HEK293 (cell line): ENCODE measurements around the gene DLG3.

ENCODE experiments used
- BCL11B ChIP-seq: fragments of 450-650 bp; formaldehyde crosslinking; IDR thresholded peaks from 2 replicates; pipeline ENCODE4 v1.5.1; 2016; ENCODE audit warnings: low read depth, missing biosample characterization, missing genetic modification characterization
- EGR2 ChIP-seq: fragments of 450-650 bp; formaldehyde crosslinking; IDR thresholded peaks from 2 replicates; pipeline ENCODE4 v1.5.1; 2016; ENCODE audit warnings: low read depth, missing biosample characterization, missing genetic modification characterization
- GLIS1 ChIP-seq: fragments of 450-650 bp; formaldehyde crosslinking; IDR thresholded peaks from 2 replicates; pipeline ENCODE4 v1.5.1; 2016; ENCODE audit warnings: missing biosample characterization, missing genetic modification characterization
- HOXA7 ChIP-seq: sonication (generic); formaldehyde crosslinking; IDR thresholded peaks from 2 replicates; pipeline ENCODE4 v1.8.1; 2022; ENCODE audit warnings: missing genetic modification reagents, borderline replicate concordance
- KLF10 ChIP-seq: fragments of 450-650 bp; IDR thresholded peaks from 2 replicates; pipeline ENCODE4 v1.5.1; 2018; ENCODE audit warnings: missing biosample characterization, mild to moderate bottlenecking, missing genetic modification characterization
- KLF16 ChIP-seq: fragments of 450-650 bp; formaldehyde crosslinking; IDR thresholded peaks from 2 replicates; pipeline ENCODE4 v1.5.1; 2017; ENCODE audit warnings: missing biosample characterization, missing genetic modification characterization
- WT1 ChIP-seq: fragments of 450-650 bp; formaldehyde crosslinking; IDR thresholded peaks from 2 replicates; pipeline ENCODE4 v1.5.1; 2016; ENCODE audit warnings: missing biosample characterization, missing genetic modification characterization
- ZBTB20 ChIP-seq: fragments of 450-650 bp; formaldehyde crosslinking; IDR thresholded peaks from 2 replicates; pipeline ENCODE4 v1.5.1; 2016; ENCODE audit warnings: missing biosample characterization, missing genetic modification characterization
- ZFHX2 ChIP-seq: fragments of 450-650 bp; formaldehyde crosslinking; conservative IDR thresholded peaks from 2 replicates; pipeline ENCODE4 v1.5.1; 2016; ENCODE audit warnings: missing biosample characterization, missing genetic modification characterization
- ZNF133 ChIP-seq: fragments of 450-650 bp; formaldehyde crosslinking; IDR thresholded peaks from 2 replicates; pipeline ENCODE4 v1.5.1; 2016; ENCODE audit warnings: missing biosample characterization, missing genetic modification characterization
- ZNF140 ChIP-seq: fragments of 450-650 bp; formaldehyde crosslinking; IDR thresholded peaks from 2 replicates; pipeline ENCODE4 v1.5.1; 2016; ENCODE audit warnings: missing biosample characterization, missing genetic modification characterization
- ZNF169 ChIP-seq: fragments of 450-650 bp; formaldehyde crosslinking; IDR thresholded peaks from 2 replicates; pipeline ENCODE4 v1.5.1; 2016; ENCODE audit warnings: missing biosample characterization, missing genetic modification characterization
- ZNF223 ChIP-seq: fragments of 450-650 bp; formaldehyde crosslinking; IDR thresholded peaks from 2 replicates; pipeline ENCODE4 v1.5.1; 2016; ENCODE audit warnings: missing biosample characterization, missing genetic modification characterization
- ZNF24 ChIP-seq: fragments of 450-650 bp; formaldehyde crosslinking; IDR thresholded peaks from 2 replicates; pipeline ENCODE4 v1.5.1; 2016; ENCODE audit warnings: missing biosample characterization, missing genetic modification characterization
- ZNF274 ChIP-seq, 2 experiments: fragments of 200-500 bp in 1 of 2; fragments of 450-650 bp in 1 of 2; sonication (Bioruptor generic) in 1 of 2; formaldehyde crosslinking in 1 of 2; IDR thresholded peaks; 2 replicates each; pipeline versions ENCODE4 v1.5.1 to v1.6.1; 2014 to 2016; ENCODE audit warnings: borderline replicate concordance in 1 of 2, inconsistent platforms in 1 of 2, low read length in 1 of 2, missing biosample characterization in 1 of 2, missing genetic modification characterization in 1 of 2
- ZNF37A ChIP-seq: fragments of 450-650 bp; IDR thresholded peaks from 2 replicates; pipeline ENCODE4 v1.5.1; 2018; ENCODE audit warnings: missing biosample characterization, missing genetic modification characterization
- ZNF610 ChIP-seq: fragments of 450-650 bp; formaldehyde crosslinking; IDR thresholded peaks from 2 replicates; pipeline ENCODE4 v1.5.1; 2016; ENCODE audit warnings: missing biosample characterization, missing genetic modification characterization, borderline replicate concordance
- ZNF626 ChIP-seq: fragments of 450-650 bp; sonication (Bioruptor Pico); formaldehyde crosslinking; IDR thresholded peaks from 2 replicates; pipeline ENCODE4 v1.5.1; 2018; ENCODE audit warnings: missing biosample characterization, missing genetic modification characterization, inconsistent platforms
- ZNF660 ChIP-seq: fragments of 450-650 bp; IDR thresholded peaks from 2 replicates; pipeline ENCODE4 v1.5.1; 2018; ENCODE audit warnings: missing biosample characterization, mild to moderate bottlenecking, missing genetic modification characterization
- ZNF830 ChIP-seq: fragments of 450-650 bp; IDR thresholded peaks from 2 replicates; pipeline ENCODE4 v1.5.0; 2018; ENCODE audit warnings: missing biosample characterization, missing genetic modification characterization, low read depth, mild to moderate bottlenecking, moderate library complexity
- ZSCAN16 ChIP-seq: fragments of 450-650 bp; formaldehyde crosslinking; IDR thresholded peaks from 2 replicates; pipeline ENCODE4 v1.5.1; 2016; ENCODE audit warnings: missing biosample characterization, missing genetic modification characterization
- TF ChIP-seq, protein P1 (sequence below): fragments of 450-650 bp; formaldehyde crosslinking; IDR thresholded peaks from 2 replicates; pipeline ENCODE4 v1.5.1; 2016; ENCODE audit warnings: missing biosample characterization, missing genetic modification characterization
- TF ChIP-seq, protein P2 (sequence below): sonication (generic); formaldehyde crosslinking; IDR thresholded peaks from 2 replicates; pipeline ENCODE4 v1.8.1; 2022; ENCODE audit warnings: mild to moderate bottlenecking, moderate library complexity, missing genetic modification reagents
- TF ChIP-seq, protein P3 (sequence below): fragments of 450-650 bp; IDR thresholded peaks from 2 replicates; pipeline ENCODE4 v1.5.1; 2018; ENCODE audit warnings: missing biosample characterization, mild to moderate bottlenecking, missing genetic modification characterization
- TF ChIP-seq, protein P4 (sequence below): fragments of 450-650 bp; formaldehyde crosslinking; optimal IDR thresholded peaks from 2 replicates; pipeline ENCODE3; 2016; ENCODE audit warnings: missing biosample characterization, mild to moderate bottlenecking, missing genetic modification characterization
- TF ChIP-seq, protein P5 (sequence below): fragments of 450-650 bp; formaldehyde crosslinking; IDR thresholded peaks from 2 replicates; pipeline ENCODE4 v1.5.1; 2016; ENCODE audit warnings: missing biosample characterization, missing genetic modification characterization
- TF ChIP-seq, protein P6 (sequence below): fragments of 450-650 bp; formaldehyde crosslinking; IDR thresholded peaks from 2 replicates; pipeline ENCODE4 v1.5.1; 2016; ENCODE audit warnings: missing biosample characterization, missing genetic modification characterization, borderline replicate concordance

DLG3 gene

DNA sequence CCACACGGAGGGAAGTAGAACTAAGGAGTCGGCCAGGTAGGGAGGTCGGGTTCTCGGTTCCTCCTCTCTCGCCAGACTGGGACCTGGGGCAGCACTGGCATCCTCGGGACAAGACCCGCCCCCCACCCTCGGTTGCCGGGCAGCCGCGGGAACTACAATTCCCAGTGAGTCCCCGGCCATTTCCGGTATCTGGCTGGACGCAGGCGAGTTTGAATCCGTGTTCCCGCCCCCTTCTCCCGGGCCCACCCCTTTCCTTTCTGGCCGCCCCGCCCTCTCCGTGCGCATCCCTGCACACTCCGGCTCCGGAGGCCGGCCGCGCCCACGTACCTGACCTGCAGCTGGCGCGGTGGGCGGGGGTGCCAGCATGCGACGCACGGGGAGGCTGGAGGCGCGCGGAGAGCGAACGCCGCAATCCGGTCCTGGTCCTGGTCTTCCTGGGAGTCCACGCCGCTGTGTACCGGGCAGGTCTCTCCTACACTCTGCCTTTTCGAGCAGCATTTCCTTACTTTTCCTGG, 10.2 kb upstream of the DLG3 start (continued):
- TF ChIP-seq, protein P1, sequence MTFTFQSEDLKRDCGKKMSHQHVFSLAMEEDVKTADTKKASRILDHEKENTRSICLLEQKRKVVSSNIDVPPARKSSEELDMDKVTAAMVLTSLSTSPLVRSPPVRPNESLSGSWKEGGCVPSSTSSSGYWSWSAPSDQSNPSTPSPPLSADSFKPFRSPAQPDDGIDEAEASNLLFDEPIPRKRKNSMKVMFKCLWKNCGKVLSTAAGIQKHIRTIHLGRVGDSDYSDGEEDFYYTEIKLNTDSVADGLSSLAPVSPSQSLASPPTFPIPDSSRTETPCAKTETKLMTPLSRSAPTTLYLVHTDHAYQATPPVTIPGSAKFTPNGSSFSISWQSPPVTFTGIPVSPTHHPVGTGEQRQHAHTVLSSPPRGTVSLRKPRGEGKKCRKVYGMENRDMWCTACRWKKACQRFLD (tag by site-specific recombination), result no peak
- TF ChIP-seq ZFHX2 (peak; percentile 88), BCL11B (tag by site-specific recombination) (no peak), ZNF626 (tag by site-specific recombination) (no peak), ZBTB20 (peak; percentile 59), ZNF223 (no peak), KLF16 (tag by site-specific recombination) (0 out of 2 replicates have a peak, but pooled peaks have one; percentile 63), ZNF140 (tag by site-specific recombination) (no peak), ZNF830 (tag by site-specific recombination) (no peak), ZNF660 (tag by site-specific recombination) (no peak), EGR2 (tag by site-specific recombination) (peak; percentile 82), ZNF133 (tag by site-specific recombination) (no peak), GLIS1 (tag by site-specific recombination) (0 out of 2 replicates have a peak, but pooled peaks have one; percentile 18), ZNF24 (tag by site-specific recombination) (no peak), WT1 (tag by site-specific recombination) (no peak), KLF10 (tag by site-specific recombination) (no peak), ZNF274 (IDR thresholded peaks at IDR 0.05; ENCODE audit: low read length) (no peak), ZNF274 (tag by site-specific recombination; IDR thresholded peaks at IDR 0.05; ENCODE audit: borderline replicate concordance) (no peak), ZNF37A (tag by site-specific recombination) (no peak), ZNF610 (tag by site-specific recombination) (no peak), HOXA7 (CRISPR knock-in tag) (no peak), ZNF169 (tag by site-specific recombination) (no peak), ZSCAN16 (tag by site-specific recombination) (no peak)
- TF ChIP-seq, protein P2, sequence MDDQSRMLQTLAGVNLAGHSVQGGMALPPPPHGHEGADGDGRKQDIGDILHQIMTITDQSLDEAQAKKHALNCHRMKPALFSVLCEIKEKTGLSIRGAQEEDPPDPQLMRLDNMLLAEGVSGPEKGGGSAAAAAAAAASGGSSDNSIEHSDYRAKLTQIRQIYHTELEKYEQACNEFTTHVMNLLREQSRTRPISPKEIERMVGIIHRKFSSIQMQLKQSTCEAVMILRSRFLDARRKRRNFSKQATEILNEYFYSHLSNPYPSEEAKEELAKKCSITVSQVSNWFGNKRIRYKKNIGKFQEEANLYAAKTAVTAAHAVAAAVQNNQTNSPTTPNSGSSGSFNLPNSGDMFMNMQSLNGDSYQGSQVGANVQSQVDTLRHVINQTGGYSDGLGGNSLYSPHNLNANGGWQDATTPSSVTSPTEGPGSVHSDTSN (CRISPR knock-in tag), result 0 out of 2 replicates have a peak, but pooled peaks have one; percentile 21
- TF ChIP-seq, protein P3, sequence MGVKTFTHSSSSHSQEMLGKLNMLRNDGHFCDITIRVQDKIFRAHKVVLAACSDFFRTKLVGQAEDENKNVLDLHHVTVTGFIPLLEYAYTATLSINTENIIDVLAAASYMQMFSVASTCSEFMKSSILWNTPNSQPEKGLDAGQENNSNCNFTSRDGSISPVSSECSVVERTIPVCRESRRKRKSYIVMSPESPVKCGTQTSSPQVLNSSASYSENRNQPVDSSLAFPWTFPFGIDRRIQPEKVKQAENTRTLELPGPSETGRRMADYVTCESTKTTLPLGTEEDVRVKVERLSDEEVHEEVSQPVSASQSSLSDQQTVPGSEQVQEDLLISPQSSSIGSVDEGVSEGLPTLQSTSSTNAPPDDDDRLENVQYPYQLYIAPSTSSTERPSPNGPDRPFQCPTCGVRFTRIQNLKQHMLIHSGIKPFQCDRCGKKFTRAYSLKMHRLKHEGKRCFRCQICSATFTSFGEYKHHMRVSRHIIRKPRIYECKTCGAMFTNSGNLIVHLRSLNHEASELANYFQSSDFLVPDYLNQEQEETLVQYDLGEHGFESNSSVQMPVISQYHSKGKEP, result no peak
- TF ChIP-seq, protein P4, sequence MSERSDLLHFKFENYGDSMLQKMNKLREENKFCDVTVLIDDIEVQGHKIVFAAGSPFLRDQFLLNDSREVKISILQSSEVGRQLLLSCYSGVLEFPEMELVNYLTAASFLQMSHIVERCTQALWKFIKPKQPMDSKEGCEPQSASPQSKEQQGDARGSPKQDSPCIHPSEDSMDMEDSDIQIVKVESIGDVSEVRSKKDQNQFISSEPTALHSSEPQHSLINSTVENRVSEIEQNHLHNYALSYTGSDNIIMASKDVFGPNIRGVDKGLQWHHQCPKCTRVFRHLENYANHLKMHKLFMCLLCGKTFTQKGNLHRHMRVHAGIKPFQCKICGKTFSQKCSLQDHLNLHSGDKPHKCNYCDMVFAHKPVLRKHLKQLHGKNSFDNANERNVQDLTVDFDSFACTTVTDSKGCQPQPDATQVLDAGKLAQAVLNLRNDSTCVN, result peak; percentile 71
- TF ChIP-seq, protein P5, sequence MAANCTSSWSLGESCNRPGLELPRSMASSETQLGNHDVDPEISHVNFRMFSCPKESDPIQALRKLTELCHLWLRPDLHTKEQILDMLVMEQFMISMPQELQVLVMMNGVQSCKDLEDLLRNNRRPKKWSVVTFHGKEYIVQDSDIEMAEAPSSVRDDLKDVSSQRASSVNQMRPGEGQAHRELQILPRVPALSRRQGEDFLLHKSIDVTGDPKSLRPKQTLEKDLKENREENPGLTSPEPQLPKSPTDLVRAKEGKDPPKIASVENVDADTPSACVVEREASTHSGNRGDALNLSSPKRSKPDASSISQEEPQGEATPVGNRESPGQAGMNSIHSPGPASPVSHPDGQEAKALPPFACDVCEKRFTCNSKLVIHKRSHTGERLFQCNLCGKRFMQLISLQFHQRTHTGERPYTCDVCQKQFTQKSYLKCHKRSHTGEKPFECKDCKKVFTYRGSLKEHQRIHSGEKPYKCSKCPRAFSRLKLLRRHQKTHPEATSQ, result no peak
- TF ChIP-seq, protein P6, sequence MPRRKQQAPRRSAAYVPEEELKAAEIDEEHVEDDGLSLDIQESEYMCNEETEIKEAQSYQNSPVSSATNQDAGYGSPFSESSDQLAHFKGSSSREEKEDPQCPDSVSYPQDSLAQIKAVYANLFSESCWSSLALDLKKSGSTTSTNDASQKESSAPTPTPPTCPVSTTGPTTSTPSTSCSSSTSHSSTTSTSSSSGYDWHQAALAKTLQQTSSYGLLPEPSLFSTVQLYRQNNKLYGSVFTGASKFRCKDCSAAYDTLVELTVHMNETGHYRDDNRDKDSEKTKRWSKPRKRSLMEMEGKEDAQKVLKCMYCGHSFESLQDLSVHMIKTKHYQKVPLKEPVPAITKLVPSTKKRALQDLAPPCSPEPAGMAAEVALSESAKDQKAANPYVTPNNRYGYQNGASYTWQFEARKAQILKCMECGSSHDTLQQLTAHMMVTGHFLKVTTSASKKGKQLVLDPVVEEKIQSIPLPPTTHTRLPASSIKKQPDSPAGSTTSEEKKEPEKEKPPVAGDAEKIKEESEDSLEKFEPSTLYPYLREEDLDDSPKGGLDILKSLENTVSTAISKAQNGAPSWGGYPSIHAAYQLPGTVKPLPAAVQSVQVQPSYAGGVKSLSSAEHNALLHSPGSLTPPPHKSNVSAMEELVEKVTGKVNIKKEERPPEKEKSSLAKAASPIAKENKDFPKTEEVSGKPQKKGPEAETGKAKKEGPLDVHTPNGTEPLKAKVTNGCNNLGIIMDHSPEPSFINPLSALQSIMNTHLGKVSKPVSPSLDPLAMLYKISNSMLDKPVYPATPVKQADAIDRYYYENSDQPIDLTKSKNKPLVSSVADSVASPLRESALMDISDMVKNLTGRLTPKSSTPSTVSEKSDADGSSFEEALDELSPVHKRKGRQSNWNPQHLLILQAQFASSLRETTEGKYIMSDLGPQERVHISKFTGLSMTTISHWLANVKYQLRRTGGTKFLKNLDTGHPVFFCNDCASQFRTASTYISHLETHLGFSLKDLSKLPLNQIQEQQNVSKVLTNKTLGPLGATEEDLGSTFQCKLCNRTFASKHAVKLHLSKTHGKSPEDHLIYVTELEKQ, result no peak
